ENCODE results near the gene APRT.
A peak's percentile ranks its signal among the peaks of the same experiment; 100 is the strongest.
"Not testable (repeated sequence)": the region's sequence is repeated elsewhere in the genome, so short reads cannot be mapped to it uniquely, and the experiment has no call there.

APRT gene

DNA sequence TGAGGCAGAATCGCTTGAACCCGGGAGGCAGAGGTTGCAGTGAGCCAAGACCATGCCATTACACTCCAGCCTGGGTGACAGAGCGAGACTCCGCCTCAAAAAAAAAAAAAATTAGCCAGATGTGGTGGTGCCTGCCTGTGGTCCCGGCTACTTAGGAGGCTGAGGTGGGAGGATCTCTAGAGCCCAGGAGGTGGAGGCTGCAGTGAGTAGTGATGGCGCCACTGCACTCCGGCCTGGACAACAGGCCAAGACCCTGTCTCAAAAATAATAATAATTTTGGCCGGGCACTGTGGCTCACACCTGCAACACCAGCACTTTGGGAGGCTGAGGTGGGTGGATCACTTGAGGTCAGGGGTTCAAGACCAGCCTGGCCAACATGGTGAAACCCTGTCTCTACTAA, 23.0 kb downstream of the APRT start:
- DNase-seq (ENCODE audit: low read depth in 2 of 2), result not testable (repeated sequence)

GRCh38 chr16:88787579-88788314, 24.0 kb downstream of the APRT start:
- no peak for DNase-seq (ENCODE audit: low read depth in 2 of 2)

DNA sequence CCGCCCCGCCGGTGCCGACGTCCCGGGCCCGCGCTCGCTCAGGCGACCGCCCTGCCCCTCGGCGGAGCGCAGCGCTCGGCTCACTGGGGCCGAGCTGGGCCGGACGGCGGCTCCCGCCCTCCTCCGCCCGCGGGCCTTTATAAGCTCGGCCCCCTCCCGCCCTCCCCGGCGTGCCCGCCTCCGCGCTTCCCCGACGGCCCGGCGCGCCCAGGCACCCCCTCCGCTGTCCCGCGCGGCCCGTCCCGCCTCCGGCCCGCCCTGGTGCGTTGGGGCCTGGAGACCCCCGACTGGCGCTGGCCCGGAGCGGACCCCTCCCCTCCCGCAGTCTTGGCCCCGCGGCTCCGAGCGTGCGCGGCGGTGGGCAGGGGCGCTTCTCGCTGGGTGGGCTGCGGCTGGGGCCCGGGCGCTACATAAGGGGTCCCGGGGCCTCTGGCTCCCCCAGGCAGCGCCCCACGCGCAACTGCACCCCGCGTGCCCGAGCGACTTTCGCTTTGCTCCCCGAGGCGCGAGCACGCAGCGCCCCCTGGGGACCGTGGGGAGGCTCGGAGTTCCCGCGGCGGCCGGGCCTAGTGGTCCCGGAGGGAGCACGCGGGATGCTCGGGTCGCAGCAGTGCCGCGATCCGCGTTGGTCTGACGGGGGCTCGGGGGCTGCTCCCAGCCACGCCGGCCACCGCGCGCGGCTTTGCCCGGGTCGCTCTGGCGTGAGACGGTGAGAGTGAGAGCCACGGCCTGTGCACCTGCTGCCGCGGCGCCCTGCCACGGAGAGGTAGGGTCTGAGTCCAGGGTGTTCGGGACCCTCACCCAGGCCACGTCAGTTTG, 26.4 kb downstream of the APRT start, which contains the start of gene PIEZO1:
Gene PIEZO1 (minus strand): TSS at position 115 of the 819 bp plus-strand sequence. CDS start 256 bp downstream, outside the sequence.
- peak; percentile 72 to 79 for DNase-seq (ENCODE audit: low read depth in 2 of 2)

GRCh38 chr16:88784856-88785105, 26.9 kb downstream of the APRT start:
- DNase-seq (ENCODE audit: low read depth in 2 of 2), result no peak

DNA sequence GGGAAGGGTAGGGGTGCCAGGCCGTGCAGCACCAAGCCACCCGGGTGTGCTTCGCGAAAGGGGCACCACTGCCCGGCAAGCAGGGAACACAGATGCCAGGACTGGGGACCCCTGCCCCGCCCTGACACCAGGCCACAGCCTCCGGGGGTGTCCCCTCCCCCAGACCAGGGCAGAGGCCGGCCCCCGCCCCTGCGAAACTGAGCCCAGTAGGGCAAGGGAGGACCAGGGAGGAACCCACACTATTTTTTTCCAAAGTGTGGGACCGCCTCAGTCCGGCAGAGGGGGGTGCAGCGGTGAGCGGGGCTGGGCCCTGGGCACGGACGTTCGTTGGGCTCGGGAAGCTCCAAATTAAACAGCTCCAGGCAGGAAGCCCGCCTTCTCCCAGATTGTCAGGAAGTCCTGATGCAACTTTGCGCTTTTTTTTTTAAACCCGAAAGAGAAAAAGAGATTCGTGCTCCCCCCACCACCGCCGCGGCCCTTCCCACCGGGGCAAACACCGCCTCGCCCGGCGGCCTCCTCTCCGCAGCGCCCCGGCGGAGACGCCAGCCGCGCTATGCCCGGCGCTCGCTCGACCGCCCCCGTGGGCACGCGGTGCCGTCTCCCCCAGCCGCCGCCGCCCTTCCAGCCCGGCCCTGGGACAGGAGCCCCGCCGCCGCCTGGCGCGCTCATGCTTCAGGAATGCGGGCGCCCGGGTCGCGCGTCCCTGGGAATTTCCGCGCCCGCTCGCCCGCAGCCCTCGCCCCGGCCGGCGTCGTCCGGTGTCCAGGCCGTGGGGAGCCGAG, 27.5 kb downstream of the APRT start:
- DNase-seq (ENCODE audit: low read depth in 2 of 2), result peak in 1 of 2 donors; percentile 38

GRCh38 chr16:88783391-88784073, 28.2 kb downstream of the APRT start:
- DNase-seq (ENCODE audit: low read depth in 2 of 2), result no peak

DNA sequence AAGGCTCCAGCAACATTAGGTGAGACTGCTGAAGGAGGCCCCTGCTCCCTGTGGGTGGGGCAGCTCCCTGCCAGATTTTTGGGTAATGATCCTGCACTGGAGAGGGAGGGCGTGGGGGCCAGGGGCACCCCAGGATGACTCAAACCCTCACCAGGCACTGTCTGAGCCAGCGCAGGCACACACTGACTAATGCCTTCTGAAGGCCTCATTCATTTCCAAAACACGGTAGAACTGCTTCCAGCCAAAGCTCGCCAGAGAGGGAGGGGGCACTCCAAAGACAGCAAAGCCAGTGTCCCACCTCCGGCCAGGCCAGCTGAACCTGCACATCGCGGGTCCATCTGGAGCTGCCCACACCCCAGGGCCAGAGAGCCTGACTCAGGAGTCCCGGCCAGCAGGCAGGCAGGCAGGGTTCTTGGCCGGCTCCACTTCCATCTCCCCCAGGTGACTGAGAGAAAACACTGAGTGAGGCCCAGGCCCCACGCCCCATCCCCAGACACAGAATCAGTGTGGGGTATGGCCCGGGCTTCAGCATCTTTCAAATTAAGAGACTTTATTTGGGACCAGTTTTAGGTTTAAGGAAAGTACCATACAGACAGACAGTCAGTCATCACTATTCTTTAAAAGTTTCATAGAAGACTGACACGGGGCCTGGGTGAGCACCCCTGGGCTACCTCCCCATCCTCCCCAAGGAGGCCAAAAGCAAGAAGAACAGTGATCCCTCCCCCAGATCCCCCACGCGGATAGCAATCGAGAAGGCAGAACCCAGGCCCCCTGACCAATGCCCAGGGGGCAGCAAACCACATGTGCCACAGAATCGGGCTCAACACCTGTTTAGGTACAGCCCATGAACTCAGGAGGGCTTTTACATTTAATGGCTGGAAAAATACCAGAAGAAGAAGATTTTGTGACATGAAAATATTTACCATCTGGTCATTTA, 29.0 kb downstream of the APRT start:
- DNase-seq (ENCODE audit: low read depth in 2 of 2), result peak; percentile 60 to 70

DNA sequence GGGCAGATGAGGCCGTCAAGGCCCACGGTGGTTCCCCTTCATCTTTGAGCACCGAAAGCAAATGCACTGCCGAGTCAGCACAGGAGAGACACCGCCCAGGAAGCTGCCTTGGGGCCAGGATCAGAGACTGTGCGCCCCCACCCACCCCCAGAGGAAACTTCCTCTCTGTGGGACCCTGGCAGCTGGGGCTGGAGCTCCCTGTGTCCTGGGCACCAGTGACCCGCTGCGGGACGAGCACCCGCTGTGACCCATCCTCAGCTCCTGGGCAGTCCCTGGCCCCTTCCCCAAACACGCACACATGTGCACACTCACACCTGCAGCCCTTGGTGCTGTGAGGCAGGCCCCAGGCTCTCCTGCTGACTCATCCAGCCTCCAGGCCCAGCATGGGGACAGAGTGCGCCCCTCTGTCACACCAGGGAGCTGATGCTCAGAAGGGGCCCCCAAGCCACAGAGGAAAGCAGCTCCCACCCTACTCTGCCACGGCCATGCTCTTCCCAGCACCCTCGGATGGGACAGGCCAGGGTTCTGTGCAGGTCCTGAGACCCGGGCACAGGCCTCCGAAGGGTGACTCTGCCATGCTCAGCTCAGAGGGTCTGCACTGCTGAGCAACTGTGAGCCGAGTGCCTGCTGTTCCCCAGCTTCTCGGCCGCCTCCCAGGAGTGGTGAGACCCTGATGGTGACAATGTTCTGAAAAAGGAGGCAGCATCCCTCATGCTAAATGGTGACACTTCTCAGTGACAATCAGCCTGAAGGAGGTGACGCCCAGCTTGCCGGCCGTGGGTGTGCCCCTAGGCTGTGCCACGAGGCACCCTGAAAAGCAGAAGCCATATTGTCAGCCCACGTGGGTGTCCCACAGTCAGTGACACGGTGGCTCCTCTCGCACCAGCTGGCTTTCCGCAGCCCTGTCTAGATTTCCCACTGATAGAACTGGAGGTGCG, 30.3 kb downstream of the APRT start:
- DNase-seq (ENCODE audit: low read depth in 2 of 2), result peak; percentile 67 to 73

DNA sequence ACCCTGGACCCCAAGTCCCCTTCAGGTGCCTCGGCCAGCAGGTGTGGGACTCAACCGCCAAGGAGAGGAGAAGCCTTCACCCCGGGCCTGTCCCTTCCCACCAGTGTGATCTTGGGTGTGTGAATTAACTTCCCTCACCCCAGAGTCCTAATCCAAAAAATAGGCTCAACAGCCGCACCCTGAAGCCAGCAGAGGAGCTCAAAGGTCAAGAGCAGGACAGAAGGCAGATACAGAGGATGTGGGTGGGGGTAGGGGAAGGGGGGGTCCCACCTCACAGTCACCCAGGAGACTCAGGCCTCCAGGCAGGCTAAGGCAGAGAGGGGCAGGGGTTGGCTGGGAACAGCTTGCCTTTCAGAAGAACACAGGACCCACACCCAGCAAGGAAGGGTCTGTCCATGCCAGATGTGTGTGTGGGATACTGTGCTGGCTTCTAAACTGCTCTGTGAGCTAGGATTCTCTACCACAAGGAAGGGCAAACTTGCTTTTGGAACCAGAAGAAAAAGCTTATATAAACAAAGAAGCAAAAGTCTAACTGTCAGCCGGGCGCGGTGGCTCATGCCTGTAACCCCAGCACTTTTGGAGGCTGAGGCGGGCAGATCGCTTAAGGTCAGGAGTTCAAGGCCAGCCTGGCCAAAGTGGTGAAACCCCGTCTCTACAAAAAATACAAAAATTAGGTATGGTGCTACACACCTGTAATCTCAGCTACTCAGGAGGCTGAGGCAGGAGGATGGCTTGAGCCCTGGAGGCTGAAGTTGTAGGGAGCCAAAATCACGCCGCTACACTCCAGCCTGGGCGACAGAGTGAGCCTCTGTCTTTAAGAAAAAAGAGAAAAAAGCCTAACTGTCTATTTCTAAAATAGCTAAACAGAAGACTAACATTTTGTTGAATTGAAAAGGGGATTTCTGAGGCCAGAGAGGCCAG, 31.3 kb downstream of the APRT start:
- no peak for DNase-seq (ENCODE audit: low read depth in 2 of 2)

- DNase-seq (ENCODE audit: low read depth in 2 of 2), result no peak
These were observed 32.2 kb downstream of the APRT start for GRCh38 chr16:88779406-88780141.

DNA sequence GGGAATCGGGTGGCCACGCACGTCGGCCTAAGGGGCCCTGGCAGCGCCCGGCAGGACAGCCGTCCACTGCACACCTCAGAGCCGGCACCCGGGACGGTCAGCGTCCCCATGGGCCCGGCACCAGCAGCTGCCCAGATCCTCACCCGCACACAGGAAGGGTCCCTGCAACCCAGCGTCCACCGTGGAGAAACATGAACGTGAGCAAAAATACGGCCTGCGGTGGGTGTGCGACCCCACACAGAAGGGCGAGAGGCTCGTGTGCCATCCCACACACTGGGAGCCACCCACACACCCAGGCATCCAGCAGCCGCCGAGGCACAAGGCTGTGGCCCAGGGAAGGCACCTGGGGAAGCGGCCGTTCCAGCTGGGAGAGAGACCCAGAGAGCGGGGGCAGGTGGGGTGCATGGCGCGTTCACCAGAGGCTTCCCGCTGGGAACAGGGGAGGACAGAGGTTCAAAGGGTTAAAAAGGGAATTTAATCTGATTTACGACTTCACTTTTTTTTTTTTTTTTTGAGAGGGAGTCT, 33.1 kb downstream of the APRT start:
- DNase-seq (ENCODE audit: low read depth in 2 of 2), result no peak

- no peak for DNase-seq (ENCODE audit: low read depth in 2 of 2)
These were observed 33.5 kb downstream of the APRT start for GRCh38 chr16:88778271-88778525.

- DNase-seq (ENCODE audit: low read depth in 2 of 2), result no peak
These were observed 34.1 kb downstream of the APRT start for GRCh38 chr16:88777471-88778270.

- DNase-seq (ENCODE audit: low read depth in 2 of 2), result no peak
These were observed 35.9 kb downstream of the APRT start for GRCh38 chr16:88775825-88776224.

GRCh38 chr16:88774544-88775393, 37.0 kb downstream of the APRT start:
- DNase-seq (ENCODE audit: low read depth in 2 of 2), result no peak

DNA sequence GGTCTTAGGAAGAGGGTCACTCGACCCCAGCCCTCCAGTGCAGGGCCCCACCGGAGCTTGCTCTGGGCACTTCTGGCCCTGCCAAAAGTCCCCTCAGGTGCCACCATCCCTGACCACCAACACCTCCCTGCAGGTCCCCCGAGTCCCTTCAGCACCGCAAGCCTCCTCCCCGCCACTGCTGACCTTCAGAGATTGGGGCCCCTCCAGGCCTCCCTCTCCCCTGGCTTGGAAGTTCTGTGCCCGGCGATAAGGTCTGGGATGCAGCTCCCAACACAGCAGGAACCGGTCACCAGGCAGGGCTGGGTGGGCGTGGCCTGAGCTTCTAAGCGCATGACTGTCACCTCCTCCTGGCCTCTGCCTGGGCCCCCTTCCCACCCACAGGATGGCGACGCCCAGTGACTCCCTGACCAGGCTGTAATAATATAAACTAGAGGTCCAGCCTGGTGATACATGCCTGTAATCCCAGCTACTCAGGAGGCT, 37.9 kb downstream of the APRT start:
- DNase-seq (ENCODE audit: low read depth in 2 of 2), result no peak
